Measurements from ENCODE around the gene TMEM140.

- TF ChIP-seq TCF4 (CRISPR knock-in tag; IDR thresholded peaks at IDR 0.05; ENCODE audit: borderline replicate concordance) (no peak), CREB5 (CRISPR knock-in tag; IDR thresholded peaks at IDR 0.05; ENCODE audit: low read depth) (no peak), CSDC2 (CRISPR knock-in tag; IDR thresholded peaks at IDR 0.05) (no peak)
Observed at GRCh38 chr7:135195968-135196629, 48.2 kb downstream of the TMEM140 start.
